HL-60 (cell line): ENCODE measurements around the gene CASD1.

Source experiments
- DNase-seq, 2 experiments: peaks; one replicate each; pipeline ENCODE4 v3.0.0-alpha.2; 2010 to 2020; ENCODE audit warnings: low read depth in 1 of 2, low spot score in 1 of 2
- H3K27ac ChIP-seq: fragments of 250-450 bp; sonication (Bioruptor Pico); replicated peaks from 2 replicates; pipeline ENCODE4 v1.5.1; 2020; ENCODE audit warnings: mild to moderate bottlenecking, moderate library complexity
- H3K27me3 ChIP-seq: fragments of 250-450 bp; sonication (Bioruptor Pico); 2 replicates; pipeline ENCODE4 v1.5.1; 2021; ENCODE audit warnings: mild to moderate bottlenecking, moderate library complexity; ENCODE audit not compliant: insufficient read depth, poor library complexity, severe bottlenecking
- H3K4me3 ChIP-seq: replicated peaks from 2 replicates; pipeline ENCODE4 v1.5.1; 2011; ENCODE audit warnings: mild to moderate bottlenecking, control low read depth, low read length; ENCODE audit not compliant: insufficient read depth
- GABPA ChIP-seq: IDR thresholded peaks from 2 replicates; pipeline ENCODE4 v1.6.1; 2012; ENCODE audit warnings: low read depth
- POLR2AphosphoS5 ChIP-seq: IDR thresholded peaks from 2 replicates; pipeline ENCODE4 v1.6.1; 2012; ENCODE audit warnings: low read depth
- SPI1 ChIP-seq: IDR thresholded peaks from 2 replicates; pipeline ENCODE4 v1.6.1; 2012; ENCODE audit warnings: low read depth, mild to moderate bottlenecking, borderline replicate concordance
- TF ChIP-seq, protein P1 (sequence below): IDR thresholded peaks from one replicate; pipeline ENCODE4 v1.5.1; 2011; ENCODE audit warnings: low read length, control low read depth, inconsistent platforms; ENCODE audit not compliant: insufficient read depth
- TF ChIP-seq, protein P2 (sequence below): IDR thresholded peaks from 2 replicates; pipeline ENCODE4 v1.6.1; 2012; ENCODE audit warnings: low read depth; ENCODE audit not compliant: insufficient replicate concordance

CASD1 gene

DNA sequence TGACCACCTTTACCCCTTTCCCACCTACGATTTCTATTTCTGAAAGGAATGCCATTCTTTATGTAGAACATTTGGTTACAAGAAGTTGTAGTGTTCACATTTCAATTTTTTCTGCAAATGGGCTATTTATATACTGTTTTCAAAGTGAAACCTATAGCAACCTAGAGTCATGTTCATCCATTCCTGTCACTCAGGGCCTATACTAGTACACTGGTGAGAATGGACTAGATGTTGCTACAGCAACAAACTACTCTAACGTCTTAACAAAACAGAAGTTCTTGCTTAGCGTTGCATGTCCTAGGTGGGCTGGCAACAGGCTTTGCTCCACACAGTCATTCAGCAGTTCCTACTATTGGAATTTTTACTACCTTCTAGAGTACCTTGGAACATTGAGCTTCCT, 16.3 kb downstream of the CASD1 start:
- Histone ChIP-seq H3K27me3 (no peaks in the 10 kb centered on the region), H3K27ac (no peak overlapping the region), H3K4me3 (no peak overlapping the region)
- TF ChIP-seq GABPA, result no peak
- TF ChIP-seq, protein P1, sequence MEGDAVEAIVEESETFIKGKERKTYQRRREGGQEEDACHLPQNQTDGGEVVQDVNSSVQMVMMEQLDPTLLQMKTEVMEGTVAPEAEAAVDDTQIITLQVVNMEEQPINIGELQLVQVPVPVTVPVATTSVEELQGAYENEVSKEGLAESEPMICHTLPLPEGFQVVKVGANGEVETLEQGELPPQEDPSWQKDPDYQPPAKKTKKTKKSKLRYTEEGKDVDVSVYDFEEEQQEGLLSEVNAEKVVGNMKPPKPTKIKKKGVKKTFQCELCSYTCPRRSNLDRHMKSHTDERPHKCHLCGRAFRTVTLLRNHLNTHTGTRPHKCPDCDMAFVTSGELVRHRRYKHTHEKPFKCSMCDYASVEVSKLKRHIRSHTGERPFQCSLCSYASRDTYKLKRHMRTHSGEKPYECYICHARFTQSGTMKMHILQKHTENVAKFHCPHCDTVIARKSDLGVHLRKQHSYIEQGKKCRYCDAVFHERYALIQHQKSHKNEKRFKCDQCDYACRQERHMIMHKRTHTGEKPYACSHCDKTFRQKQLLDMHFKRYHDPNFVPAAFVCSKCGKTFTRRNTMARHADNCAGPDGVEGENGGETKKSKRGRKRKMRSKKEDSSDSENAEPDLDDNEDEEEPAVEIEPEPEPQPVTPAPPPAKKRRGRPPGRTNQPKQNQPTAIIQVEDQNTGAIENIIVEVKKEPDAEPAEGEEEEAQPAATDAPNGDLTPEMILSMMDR, result no peak
- no peak for DNase-seq

DNA sequence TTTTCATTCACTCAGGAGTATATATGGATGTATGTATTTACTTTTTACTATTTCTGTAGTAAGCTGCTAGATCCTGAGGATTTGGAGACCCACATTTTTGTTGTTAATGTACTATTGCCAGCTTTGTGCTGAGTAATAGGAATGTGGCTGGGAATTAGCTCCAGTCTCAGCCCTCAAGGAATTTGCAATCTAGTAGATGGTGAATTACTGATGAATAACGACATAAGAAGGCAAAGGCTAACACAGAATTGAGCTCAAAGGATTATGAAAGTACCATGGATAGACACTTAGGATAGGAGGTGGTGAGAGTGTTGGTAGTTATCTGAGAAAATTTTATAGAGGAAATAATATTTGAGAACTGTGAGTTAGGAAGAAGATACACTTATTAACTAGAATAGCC, 19.9 kb downstream of the CASD1 start:
- TF ChIP-seq, protein P1, result no peak
- no peak for DNase-seq
- Histone ChIP-seq H3K4me3 (no peak overlapping the region), H3K27ac (no peak overlapping the region), H3K27me3 (no peaks in the 10 kb centered on the region)

DNA sequence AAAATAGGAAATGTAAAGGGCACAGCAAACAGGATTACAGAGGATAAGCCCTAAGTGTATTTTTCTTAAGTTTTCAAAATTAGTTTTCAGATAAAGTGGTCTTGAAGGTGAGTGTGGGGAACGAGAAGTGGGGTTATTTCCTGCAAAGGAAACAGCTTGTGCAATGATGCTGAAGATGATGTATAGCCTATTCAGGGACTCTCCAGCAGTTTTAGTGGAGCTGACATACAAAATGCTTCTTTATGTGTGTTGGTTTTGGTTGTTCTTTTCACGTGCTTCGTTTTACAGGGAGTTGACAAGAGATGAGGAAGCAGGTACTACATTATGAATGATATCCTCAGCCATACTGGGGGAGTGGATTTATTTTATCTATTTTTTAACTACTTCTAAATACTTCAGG, 20.5 kb downstream of the CASD1 start:
- Histone ChIP-seq H3K27ac (no peak overlapping the region), H3K4me3 (no peak overlapping the region), H3K27me3 (no peaks in the 10 kb centered on the region)
- TF ChIP-seq POLR2AphosphoS5 (no peak), GABPA (no peak), SPI1 (no peak)
- TF ChIP-seq, protein P2, sequence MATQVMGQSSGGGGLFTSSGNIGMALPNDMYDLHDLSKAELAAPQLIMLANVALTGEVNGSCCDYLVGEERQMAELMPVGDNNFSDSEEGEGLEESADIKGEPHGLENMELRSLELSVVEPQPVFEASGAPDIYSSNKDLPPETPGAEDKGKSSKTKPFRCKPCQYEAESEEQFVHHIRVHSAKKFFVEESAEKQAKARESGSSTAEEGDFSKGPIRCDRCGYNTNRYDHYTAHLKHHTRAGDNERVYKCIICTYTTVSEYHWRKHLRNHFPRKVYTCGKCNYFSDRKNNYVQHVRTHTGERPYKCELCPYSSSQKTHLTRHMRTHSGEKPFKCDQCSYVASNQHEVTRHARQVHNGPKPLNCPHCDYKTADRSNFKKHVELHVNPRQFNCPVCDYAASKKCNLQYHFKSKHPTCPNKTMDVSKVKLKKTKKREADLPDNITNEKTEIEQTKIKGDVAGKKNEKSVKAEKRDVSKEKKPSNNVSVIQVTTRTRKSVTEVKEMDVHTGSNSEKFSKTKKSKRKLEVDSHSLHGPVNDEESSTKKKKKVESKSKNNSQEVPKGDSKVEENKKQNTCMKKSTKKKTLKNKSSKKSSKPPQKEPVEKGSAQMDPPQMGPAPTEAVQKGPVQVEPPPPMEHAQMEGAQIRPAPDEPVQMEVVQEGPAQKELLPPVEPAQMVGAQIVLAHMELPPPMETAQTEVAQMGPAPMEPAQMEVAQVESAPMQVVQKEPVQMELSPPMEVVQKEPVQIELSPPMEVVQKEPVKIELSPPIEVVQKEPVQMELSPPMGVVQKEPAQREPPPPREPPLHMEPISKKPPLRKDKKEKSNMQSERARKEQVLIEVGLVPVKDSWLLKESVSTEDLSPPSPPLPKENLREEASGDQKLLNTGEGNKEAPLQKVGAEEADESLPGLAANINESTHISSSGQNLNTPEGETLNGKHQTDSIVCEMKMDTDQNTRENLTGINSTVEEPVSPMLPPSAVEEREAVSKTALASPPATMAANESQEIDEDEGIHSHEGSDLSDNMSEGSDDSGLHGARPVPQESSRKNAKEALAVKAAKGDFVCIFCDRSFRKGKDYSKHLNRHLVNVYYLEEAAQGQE, result no peak
- TF ChIP-seq, protein P1, result no peak
- DNase-seq, result no peak

DNA sequence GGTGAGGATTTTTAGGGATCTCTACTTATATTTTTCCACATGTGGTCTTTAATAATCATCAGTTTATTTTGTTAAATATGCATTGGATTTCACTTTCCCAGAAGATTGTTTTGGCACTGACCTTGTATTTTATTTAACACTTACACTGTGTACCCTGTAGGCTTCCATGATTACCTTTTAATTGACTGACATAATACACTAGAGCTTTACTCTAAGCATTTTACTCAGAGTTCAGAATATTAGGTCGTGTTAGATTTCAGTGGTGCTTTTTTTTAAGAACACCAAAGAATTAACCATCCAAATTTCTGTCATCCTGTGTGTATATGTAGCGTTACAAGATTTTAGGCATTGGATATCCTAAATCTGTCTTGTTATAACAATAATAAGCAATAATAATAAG, 23.1 kb downstream of the CASD1 start:
- TF ChIP-seq GABPA, result no peak
- TF ChIP-seq SPI1, result no peak
- TF ChIP-seq, protein P2, result no peak
- TF ChIP-seq POLR2AphosphoS5, result no peak
- TF ChIP-seq, protein P1, result no peak
- no peak for DNase-seq
- H3K27me3 ChIP-seq, result no peaks in the 10 kb centered on the region
- H3K4me3 ChIP-seq, result no peak overlapping the region
- no peak overlapping the region for H3K27ac ChIP-seq
